Smooth muscle cell (in vitro differentiated cells): ENCODE results near the gene CEL. TPM values are rescaled to one million over a fixed set of nuclear protein-coding genes. Genes with fewer than 3 reads are reported as not detected.
"Not testable (repeated sequence)": the region's sequence is repeated elsewhere in the genome, so short reads cannot be mapped to it uniquely, and the experiment has no call there.

Experiments
- DNase-seq: peaks from one replicate; lab custom pipeline; 2025; ENCODE audit not compliant: unreplicated experiment; lab: John Stamatoyannopoulos, UW
- H2AFZ ChIP-seq: fragments of 200-600 bp; sonication (generic); 2 replicates; pipeline ENCODE4 v1.6.0; 2016; ENCODE audit warnings: antibody characterized with exemption, low read depth, mild to moderate bottlenecking
- H3F3A ChIP-seq: fragments of 200-600 bp; sonication (generic); 2 replicates; pipeline ENCODE4 v1.6.0; 2017; ENCODE audit warnings: antibody characterized with exemption, low read depth
- H3K27ac ChIP-seq: fragments of 200-600 bp; sonication (generic); 2 replicates; pipeline ENCODE4 v1.5.1; 2016; ENCODE audit warnings: low read depth, mild to moderate bottlenecking
- H3K27me3 ChIP-seq: fragments of 200-600 bp; sonication (generic); 2 replicates; pipeline ENCODE4 v1.6.1; 2016; ENCODE audit warnings: low read depth, mild to moderate bottlenecking
- H3K36me3 ChIP-seq: fragments of 200-600 bp; sonication (generic); 2 replicates; pipeline ENCODE4 v1.5.1; 2016; ENCODE audit warnings: low read depth
- H3K4me1 ChIP-seq: fragments of 200-600 bp; sonication (generic); 2 replicates; pipeline ENCODE4 v1.5.1; 2016; ENCODE audit warnings: low read depth
- H3K4me2 ChIP-seq: fragments of 200-600 bp; sonication (generic); 2 replicates; pipeline ENCODE4 v1.6.0; 2016; ENCODE audit warnings: mild to moderate bottlenecking
- H3K4me3 ChIP-seq: fragments of 200-600 bp; sonication (generic); 2 replicates; pipeline ENCODE4 v1.5.1; 2016; ENCODE audit warnings: mild to moderate bottlenecking
- H3K79me2 ChIP-seq: fragments of 200-600 bp; sonication (generic); 2 replicates; pipeline ENCODE4 v1.6.0; 2016; ENCODE audit warnings: low read depth, mild to moderate bottlenecking
- H3K9ac ChIP-seq: fragments of 200-600 bp; sonication (generic); 2 replicates; pipeline ENCODE4 v1.6.0; 2016; ENCODE audit warnings: low read depth
- H3K9me3 ChIP-seq: fragments of 200-600 bp; sonication (generic); replicated peaks from 2 replicates; pipeline ENCODE4 v1.5.1; 2016; ENCODE audit warnings: low read depth
- H4K20me1 ChIP-seq: fragments of 200-600 bp; sonication (generic); 2 replicates; pipeline ENCODE4 v1.6.0; 2016; ENCODE audit warnings: low read depth
- CTCF ChIP-seq: fragments of 200-600 bp; sonication (generic); IDR thresholded peaks from 2 replicates; pipeline ENCODE4 v1.5.1; 2017; ENCODE audit warnings: borderline replicate concordance, mild to moderate bottlenecking, antibody characterized with exemption; ENCODE audit not compliant: insufficient read depth, poor library complexity, severe bottlenecking
- WGBS: methylation state at CpG from one replicate; pipeline ENCODE4 v1.1.7; 2016; ENCODE audit warnings: low lambda C conversion rate; 5-methylcytosine and 5-hydroxymethylcytosine counted together
- polyA plus RNA-seq: library from polyadenylated mRNA; unstranded; fragments of >200 nt; fragmentation: Nextera tagmentation; extraction: Ambion mirVana; gene quantifications from 2 replicates; pipeline ENCODE4 v1.2.1, GENCODE V29; 2016
- total RNA-seq: library from RNA; depleted of rRNA; stranded (reverse); fragments of >200 nt; gene quantifications from 2 replicates; pipeline ENCODE4 v1.2.3, GENCODE V29; 2014

CEL gene
- total and polyA plus RNA-seq, 2 experiments from 2014 or later, result 0.18 to 0.73 TPM

GRCh38 chr9:133066181-133066983 lies 4.6 kb downstream of the CEL start:
- DNase-seq, result no peak
- WGBS, result 97% methylated on average over 16 of the region's 25 CpGs
- Histone ChIP-seq H3K79me2 (no peaks in the 10 kb centered on the region), H3K36me3 (no peaks in the 10 kb centered on the region), H3K4me2 (no peak overlapping the region), H3K4me3 (no peak overlapping the region), H3F3A (no peaks in the 10 kb centered on the region), H2AFZ (no peak overlapping the region), H3K9ac (no peak overlapping the region), H4K20me1 (no peaks in the 10 kb centered on the region), H3K27me3 (no peaks in the 10 kb centered on the region), H3K9me3 (no peaks in the 10 kb centered on the region), H3K27ac (no peak overlapping the region), H3K4me1 (peaks cover under 1% of the 10 kb centered on the region)
- no peak for TF ChIP-seq CTCF

GRCh38 chr9:133067006-133067405 lies 5.2 kb downstream of the CEL start:
- H3K36me3 ChIP-seq, result no peaks in the 10 kb centered on the region
- WGBS, result 97% methylated on average over 10 of the region's 11 CpGs
- no peak for TF ChIP-seq CTCF
- H2AFZ ChIP-seq, result no peak overlapping the region
- H3K9me3 ChIP-seq, result no peaks in the 10 kb centered on the region
- DNase-seq, result no peak
- H3K79me2 ChIP-seq, result no peaks in the 10 kb centered on the region
- no peak overlapping the region for H3K9ac ChIP-seq
- H4K20me1 ChIP-seq, result no peaks in the 10 kb centered on the region
- H3K27ac ChIP-seq, result no peak overlapping the region
- H3K4me3 ChIP-seq, result no peak overlapping the region
- H3K27me3 ChIP-seq, result no peaks in the 10 kb centered on the region
- no peak overlapping the region for H3K4me2 ChIP-seq
- H3F3A ChIP-seq, result no peaks in the 10 kb centered on the region
- no peaks in the 10 kb centered on the region for H3K4me1 ChIP-seq

GRCh38 chr9:133067813-133068212 lies 6.0 kb downstream of the CEL start:
- H3K4me2 ChIP-seq, result no peak overlapping the region
- 82% methylated on average over 11 of the region's 11 CpGs for WGBS
- no peak overlapping the region for H3K9ac ChIP-seq

GRCh38 chr9:133068431-133068830 lies 6.7 kb downstream of the CEL start:
- H2AFZ ChIP-seq, H3K9me3 ChIP-seq, H3K79me2 ChIP-seq, H3F3A ChIP-seq, H3K4me3 ChIP-seq, H3K4me1 ChIP-seq, H3K27ac ChIP-seq, H4K20me1 ChIP-seq, DNase-seq, H3K36me3 ChIP-seq, H3K4me2 ChIP-seq, H3K27me3 ChIP-seq, H3K9ac ChIP-seq: not testable (repeated sequence)
- WGBS, result 100% methylated on average over 1 of the region's 15 CpGs

More at GRCh38 chr9:133067813-133068212, 6.0 kb downstream of the CEL start:
- no peaks in the 10 kb centered on the region for H3K36me3 ChIP-seq
- no peak overlapping the region for H3K27ac ChIP-seq
- TF ChIP-seq CTCF, result no peak
- H3F3A ChIP-seq, result no peaks in the 10 kb centered on the region
- no peaks in the 10 kb centered on the region for H3K27me3 ChIP-seq
- no peak for DNase-seq
- no peaks in the 10 kb centered on the region for H3K79me2 ChIP-seq
- H3K9me3 ChIP-seq, result no peaks in the 10 kb centered on the region
- no peak overlapping the region for H3K4me3 ChIP-seq
- H2AFZ ChIP-seq, result no peak overlapping the region
- no peaks in the 10 kb centered on the region for H3K4me1 ChIP-seq
- H4K20me1 ChIP-seq, result no peaks in the 10 kb centered on the region

GRCh38 chr9:133070500-133070961 lies 8.8 kb downstream of the CEL start:
- H3K4me1 ChIP-seq, DNase-seq, H3F3A ChIP-seq, H3K9me3 ChIP-seq, H3K36me3 ChIP-seq, H3K27me3 ChIP-seq, H3K79me2 ChIP-seq, H3K4me3 ChIP-seq, H3K4me2 ChIP-seq, H2AFZ ChIP-seq, H3K9ac ChIP-seq, H3K27ac ChIP-seq, H4K20me1 ChIP-seq: not testable (repeated sequence)
- WGBS, result 97% methylated on average over 17 of the region's 17 CpGs

- not testable (repeated sequence) for H3K4me1 ChIP-seq, H2AFZ ChIP-seq, H3K27me3 ChIP-seq, H3K36me3 ChIP-seq, H3K4me2 ChIP-seq, H3K79me2 ChIP-seq, H4K20me1 ChIP-seq, H3K27ac ChIP-seq, H3K9me3 ChIP-seq, H3F3A ChIP-seq, H3K4me3 ChIP-seq, H3K9ac ChIP-seq, DNase-seq
- 93% methylated on average over 9 of the region's 31 CpGs for WGBS
Measured at GRCh38 chr9:133070985-133071384, 9.2 kb downstream of the CEL start.
